Breast epithelium (tissue), 3 donors: ENCODE data around the gene LILRB4.
"Not testable (repeated sequence)": the region's sequence is repeated elsewhere in the genome, so short reads cannot be mapped to it uniquely, and the experiment has no call there.

ENCODE experiments used
- CTCF ChIP-seq, 3 donors: fragments of 450-650 bp; IDR thresholded peaks; one replicate each; pipeline ENCODE4 v1.5.1; 2016 to 2017; ENCODE audit warnings: antibody characterized with exemption in 3 of 3, mild to moderate bottlenecking in 3 of 3, moderate library complexity in 3 of 3
- POLR2A ChIP-seq: fragments of 450-650 bp; IDR thresholded peaks from one replicate; pipeline ENCODE4 v1.6.1; 2016; ENCODE audit warnings: antibody characterized with exemption, mild to moderate bottlenecking, moderate library complexity
- POLR2AphosphoS5 ChIP-seq, 3 donors: sonication (generic); formaldehyde crosslinking; IDR thresholded peaks; one replicate each; pipeline ENCODE4 v1.6.1; 2017; ENCODE audit warnings: antibody characterized with exemption in 3 of 3

GRCh38 chr19:54697716-54698115 lies 34.9 kb downstream of the LILRB4 start:
- TF ChIP-seq CTCF (IDR thresholded peaks at IDR 0.05); POLR2A; POLR2AphosphoS5 (IDR thresholded peaks at IDR 0.05): not testable (repeated sequence)
